CD4-positive, alpha-beta T cell (primary cell): ENCODE data around the gene PRLHR. TPM values are rescaled to one million over a fixed set of nuclear protein-coding genes. Genes with fewer than 3 reads are reported as not detected.

Source experiments
- ATAC-seq: fragments of 200-7000 bp; cut with Tn5 transposase; one replicate; pipeline ENCODE4 v1.10.0; 2022; ENCODE audit warnings: mild to moderate bottlenecking; ENCODE audit not compliant: poor library complexity
- CTCF ChIA-PET: fragments of 350-600 bp; sonication (Branson Sonifier 250); formaldehyde crosslinking; loops from one replicate; lab custom pipeline; 2021; ENCODE audit warnings: antibody characterized with exemption, inconsistent platforms; lab: Charles Lee
- POLR2A ChIA-PET: fragments of 350-600 bp; sonication (Branson Sonifier 250); formaldehyde crosslinking; loops from one replicate; lab custom pipeline; 2021; ENCODE audit warnings: antibody characterized with exemption, inconsistent platforms; lab: Charles Lee
- DNase-seq, 14 experiments: peaks; one replicate each; pipeline ENCODE4 v3.0.0-alpha.2; 2013 to 2020; ENCODE audit warnings: mixed read lengths in 2 of 14
- H3K27ac ChIP-seq, 2 donors: one replicate each; pipeline versions ENCODE4 v1.5.1 to v1.7.0; 2013; ENCODE audit warnings: low read length in 2 of 2, low read depth in 1 of 2, mild to moderate bottlenecking in 1 of 2
- H3K27me3 ChIP-seq, 2 experiments: 1 replicate in 1 of 2; 2 replicates in 1 of 2; pipeline versions ENCODE4 v1.6.1 to v1.7.0; 2013; ENCODE audit warnings: low read length in 2 of 2, control low read depth in 1 of 2, mild to moderate bottlenecking in 1 of 2, moderate library complexity in 1 of 2; ENCODE audit not compliant: insufficient read depth in 2 of 2, control insufficient read depth in 1 of 2
- H3K36me3 ChIP-seq: one replicate; pipeline ENCODE4 v1.6.1; 2013; ENCODE audit warnings: low read length, control low read depth; ENCODE audit not compliant: insufficient read depth
- H3K4me1 ChIP-seq: one replicate; pipeline ENCODE4 v1.6.1; 2013; ENCODE audit warnings: low read length, control low read depth; ENCODE audit not compliant: insufficient read depth
- H3K4me3 ChIP-seq: one replicate; pipeline ENCODE4 v1.5.1; 2013; ENCODE audit warnings: mild to moderate bottlenecking, low read length, moderate library complexity
- H3K9me3 ChIP-seq, 2 experiments: 1 replicate in 1 of 2; 2 replicates in 1 of 2; pipeline versions ENCODE4 v1.6.1 to v1.7.0; 2013; ENCODE audit warnings: low read length in 2 of 2, mild to moderate bottlenecking in 2 of 2, control low read depth in 1 of 2, moderate library complexity in 1 of 2; ENCODE audit not compliant: control insufficient read depth in 1 of 2, insufficient read depth in 1 of 2
- H3K27ac Mint-ChIP-seq: one replicate; pipeline ENCODE4 v1.8.0; 2020; ENCODE audit warnings: mixed read lengths
- H3K27me3 Mint-ChIP-seq: one replicate; pipeline ENCODE4 v1.8.0; 2021; ENCODE audit warnings: mixed read lengths
- H3K36me3 Mint-ChIP-seq: one replicate; pipeline ENCODE4 v1.8.0; 2021; ENCODE audit warnings: low read depth, mixed read lengths
- H3K4me1 Mint-ChIP-seq: one replicate; pipeline ENCODE4 v1.8.0; 2021; ENCODE audit warnings: low read depth, mixed read lengths
- H3K4me3 Mint-ChIP-seq: one replicate; pipeline ENCODE4 v1.8.0; 2020; ENCODE audit warnings: mild to moderate bottlenecking, mixed read lengths
- H3K9me3 Mint-ChIP-seq: one replicate; pipeline ENCODE4 v1.8.0; 2020; ENCODE audit warnings: mixed read lengths
- intact Hi-C, 2 experiments: fragments of 100-400 bp; cut with DNase I in 1 of 2; cut with micrococcal nuclease in 1 of 2; formaldehyde crosslinking; loops; one replicate each; pipeline versions ENCODE4 v1.15.1 to v1.9.0; 2023 to 2025; cut with DNase I, micrococcal nuclease
- total RNA-seq, 174 experiments: library from RNA in 2 of 174; stranded (reverse) in 2 of 174; gene quantifications; one replicate each; pipeline ENCODE4 v1.2.3 and lab custom pipeline; 2021 to 2026
- TF ChIP-seq, protein P1 (sequence below): fragments of 200-600 bp; IDR thresholded peaks from one replicate; pipeline ENCODE4 v1.8.0; 2022; ENCODE audit warnings: antibody characterized with exemption, mild to moderate bottlenecking

PRLHR gene
- total RNA-seq, 2 experiments from 2014 or later: not detected

DNA sequence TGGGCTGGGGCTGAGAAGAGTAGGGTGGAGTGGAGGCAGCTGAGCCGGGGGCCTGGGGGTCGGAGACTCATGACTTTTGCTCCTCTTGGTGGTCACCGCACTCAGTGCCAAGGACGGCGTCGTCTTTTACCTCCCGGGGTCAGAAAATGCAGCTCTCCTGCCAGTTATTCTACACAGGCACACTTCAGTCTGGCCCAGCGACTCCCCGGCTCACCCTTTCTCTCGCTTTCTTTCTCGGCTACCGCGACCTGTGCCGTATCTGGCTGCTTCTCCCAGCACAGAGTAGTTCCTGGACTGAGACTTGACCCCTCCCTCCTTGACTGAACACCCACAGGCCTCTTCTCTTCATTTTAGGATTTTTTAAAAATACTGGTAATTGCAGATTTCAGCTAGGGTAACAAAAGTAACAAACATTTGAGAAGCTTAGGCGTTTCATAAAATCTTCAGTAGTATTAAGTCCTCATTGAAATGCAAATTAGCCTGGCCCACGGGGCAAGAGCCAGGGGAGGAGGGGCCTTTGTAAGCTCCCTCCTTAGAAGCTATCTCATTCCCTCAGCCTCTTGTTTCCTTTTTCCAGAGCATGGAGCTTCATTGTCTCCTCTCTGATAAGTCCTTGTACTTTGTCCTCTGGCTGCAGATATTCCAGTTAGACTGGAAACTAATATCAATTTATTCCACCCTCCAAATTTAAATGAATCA lies 1.1 kb upstream of the PRLHR start:
- Mint-ChIP-seq H3K9me3 (no peaks in the 10 kb centered on the region), H3K4me1 (peaks cover 32% of the 10 kb centered on the region), H3K4me3 (peak overlapping the region; percentile 45), H3K27ac (no peak overlapping the region), H3K36me3 (no peaks in the 10 kb centered on the region), H3K27me3 (peaks cover 75% of the 10 kb centered on the region)
- Histone ChIP-seq H3K36me3 (no peaks in the 10 kb centered on the region), H3K27me3 (peaks cover 29 to 53% of the 10 kb centered on the region in 2 experiments), H3K27ac (no peak overlapping the region), H3K4me1 (peaks cover 24% of the 10 kb centered on the region), H3K4me3 (no peak overlapping the region), H3K9me3 (peaks cover 0 to 27% of the 10 kb centered on the region in 2 experiments)
- ChIA-PET POLR2A (no interaction called here), CTCF (interaction anchor here (1.2 kb wide), 1 partner anchor 17 kb away, joined by 3 read pairs; no protein-coding TSS in a partner anchor)
- TF ChIP-seq, protein P1, sequence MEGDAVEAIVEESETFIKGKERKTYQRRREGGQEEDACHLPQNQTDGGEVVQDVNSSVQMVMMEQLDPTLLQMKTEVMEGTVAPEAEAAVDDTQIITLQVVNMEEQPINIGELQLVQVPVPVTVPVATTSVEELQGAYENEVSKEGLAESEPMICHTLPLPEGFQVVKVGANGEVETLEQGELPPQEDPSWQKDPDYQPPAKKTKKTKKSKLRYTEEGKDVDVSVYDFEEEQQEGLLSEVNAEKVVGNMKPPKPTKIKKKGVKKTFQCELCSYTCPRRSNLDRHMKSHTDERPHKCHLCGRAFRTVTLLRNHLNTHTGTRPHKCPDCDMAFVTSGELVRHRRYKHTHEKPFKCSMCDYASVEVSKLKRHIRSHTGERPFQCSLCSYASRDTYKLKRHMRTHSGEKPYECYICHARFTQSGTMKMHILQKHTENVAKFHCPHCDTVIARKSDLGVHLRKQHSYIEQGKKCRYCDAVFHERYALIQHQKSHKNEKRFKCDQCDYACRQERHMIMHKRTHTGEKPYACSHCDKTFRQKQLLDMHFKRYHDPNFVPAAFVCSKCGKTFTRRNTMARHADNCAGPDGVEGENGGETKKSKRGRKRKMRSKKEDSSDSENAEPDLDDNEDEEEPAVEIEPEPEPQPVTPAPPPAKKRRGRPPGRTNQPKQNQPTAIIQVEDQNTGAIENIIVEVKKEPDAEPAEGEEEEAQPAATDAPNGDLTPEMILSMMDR: no peak
- no peak for DNase-seq
- no peak for ATAC-seq
- intact Hi-C loops: no loop called here

- Mint-ChIP-seq H3K9me3 (no peaks in the 10 kb centered on the region), H3K4me1 (peaks cover 32% of the 10 kb centered on the region), H3K36me3 (no peaks in the 10 kb centered on the region), H3K4me3 (no peak overlapping the region), H3K27me3 (peaks cover 75% of the 10 kb centered on the region), H3K27ac (no peak overlapping the region)
- H3K27me3 ChIP-seq: peaks cover 29 to 53% of the 10 kb centered on the region in 2 experiments
- DNase-seq (no peak), ATAC-seq (no peak)
- CTCF ChIA-PET: interaction anchor here (1.0 to 1.4 kb wide), 5 partner anchors 27 to 126 kb away, joined by 3 to 9 read pairs (median 3); no protein-coding TSS in a partner anchor
- no peaks in the 10 kb centered on the region for H3K36me3 ChIP-seq
- H3K9me3 ChIP-seq: peaks cover 0 to 27% of the 10 kb centered on the region in 2 experiments
- POLR2A ChIA-PET: interaction anchor here (0.9 kb wide), 1 partner anchor 11 kb away, joined by 3 read pairs; no protein-coding TSS in a partner anchor
- peaks cover 24% of the 10 kb centered on the region for H3K4me1 ChIP-seq
- intact Hi-C loops: no loop called here
- no peak overlapping the region for H3K27ac ChIP-seq
- TF ChIP-seq, protein P1: no peak
- H3K4me3 ChIP-seq: no peak overlapping the region
Measured at GRCh38 chr10:118595064-118595420, 406 bp downstream of the PRLHR start.

DNA sequence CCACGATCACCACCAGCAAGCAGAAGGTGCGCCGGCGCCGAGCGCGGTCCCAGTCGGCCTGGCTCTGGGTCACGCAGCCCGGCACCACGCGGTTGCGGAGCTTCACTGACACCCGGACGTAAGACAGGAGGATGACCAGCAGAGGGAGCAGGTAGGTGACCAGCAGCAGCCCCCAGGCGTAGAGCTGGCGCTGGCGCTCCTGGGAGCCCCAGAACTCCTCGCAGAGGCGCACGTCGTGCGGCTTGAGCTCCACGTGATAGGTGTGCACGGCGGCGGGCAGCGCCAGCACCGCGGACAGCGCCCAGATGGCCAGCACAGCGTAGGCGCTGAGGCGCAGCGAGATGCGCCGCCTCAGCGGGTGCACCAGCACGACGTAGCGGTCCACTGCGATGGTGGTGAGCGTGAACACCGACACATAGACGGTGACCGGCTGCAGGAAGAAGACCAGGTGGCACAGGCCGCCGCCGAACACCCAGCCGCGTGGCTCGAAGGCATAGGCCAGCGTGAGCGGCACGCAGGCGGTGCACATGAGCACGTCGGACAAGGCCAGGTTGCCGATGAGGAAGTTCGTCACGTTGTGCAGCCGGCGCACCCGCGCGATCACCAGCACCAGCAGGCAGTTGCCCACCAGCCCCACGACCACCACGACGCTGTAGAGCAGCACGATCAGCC lies 920 bp downstream of the PRLHR start:
- no peaks in the 10 kb centered on the region for H3K9me3 Mint-ChIP-seq
- intact Hi-C loops: no loop called here
- Histone ChIP-seq H3K4me1 (peaks cover 24% of the 10 kb centered on the region), H3K9me3 (peaks cover 0 to 27% of the 10 kb centered on the region in 2 experiments), H3K27ac (no peak overlapping the region), H3K27me3 (peaks cover 30 to 53% of the 10 kb centered on the region in 2 experiments), H3K36me3 (no peaks in the 10 kb centered on the region), H3K4me3 (no peak overlapping the region)
- TF ChIP-seq, protein P1: peak; percentile 37
- no peaks in the 10 kb centered on the region for H3K36me3 Mint-ChIP-seq
- peak overlapping the region; percentile 34 for H3K4me3 Mint-ChIP-seq
- peaks cover 32% of the 10 kb centered on the region for H3K4me1 Mint-ChIP-seq
- ChIA-PET CTCF (interaction anchor here (1.0 to 1.4 kb wide), 5 partner anchors 27 to 127 kb away, joined by 3 to 9 read pairs (median 3); no protein-coding TSS in a partner anchor), POLR2A (interaction anchor here (1.1 kb wide), 1 partner anchor 104 kb away, joined by 3 read pairs; no protein-coding TSS in a partner anchor)
- peaks cover 74% of the 10 kb centered on the region for H3K27me3 Mint-ChIP-seq
- DNase-seq (peak; percentile 11 to 70 (median 28)), ATAC-seq (peak; percentile 68)
- H3K27ac Mint-ChIP-seq: no peak overlapping the region
